DLD1 (cell line): ENCODE results near the gene CD74.

Experiments
- in situ Hi-C: cut with HindIII; loops from 2 replicates; pipeline ENCODE4 v1.10.0; 2017; ENCODE audit warnings: low sequenced_read_pairs

The CD74 gene

GRCh38 chr5:150412319-150413175 lies at the start of gene CD74:
TSS of gene CD74 (minus strand) at chr5:150412910. CDS start at chr5:150412749, 161 bp downstream.
- in situ Hi-C loops = no loop called here

- in situ Hi-C loops = no loop called here
Measured at GRCh38 chr5:150461231-150461630, 48.5 kb upstream of the CD74 start.

GRCh38 chr5:150460781-150461180 lies 48.1 kb upstream of the CD74 start:
- in situ Hi-C loops = no loop called here

GRCh38 chr5:150458802-150459557 lies 46.3 kb upstream of the CD74 start:
- in situ Hi-C loops = loop anchor here (10.0 kb wide), 1 partner anchor 46 kb away; the partner anchor contains the start of gene NDST1

GRCh38 chr5:150457562-150458240 lies 45.0 kb upstream of the CD74 start:
- in situ Hi-C loops = loop anchor here (10.0 kb wide), 1 partner anchor 47 kb away; the partner anchor contains the start of gene NDST1

- in situ Hi-C loops = loop anchor here (10.0 kb wide), 1 partner anchor 48 kb away; the partner anchor contains the start of gene NDST1
Measured at GRCh38 chr5:150457121-150457520, 44.4 kb upstream of the CD74 start.

GRCh38 chr5:150454492-150455229 lies 42.0 kb upstream of the CD74 start:
- in situ Hi-C loops = loop anchor here (10.0 kb wide), 1 partner anchor 50 kb away; the partner anchor contains the start of gene NDST1

- in situ Hi-C loops = loop anchor here (10.0 kb wide), 1 partner anchor 51 kb away; the partner anchor contains the start of gene NDST1
Measured at GRCh38 chr5:150454027-150454426, 41.3 kb upstream of the CD74 start.

- in situ Hi-C loops = loop anchor here (10.0 kb wide), 1 partner anchor 52 kb away; the partner anchor contains the start of gene NDST1
Measured at GRCh38 chr5:150452914-150453313, 40.2 kb upstream of the CD74 start.

- in situ Hi-C loops = loop anchor here (10.0 kb wide), 1 partner anchor 53 kb away; the partner anchor contains the start of gene NDST1
Measured at GRCh38 chr5:150451594-150451993, 38.9 kb upstream of the CD74 start.

GRCh38 chr5:150449517-150450339 lies 37.0 kb upstream of the CD74 start, which contains the start of gene RPS14:
TSS of gene RPS14 (minus strand) at chr5:150449739. CDS start at chr5:150447733, 2,006 bp downstream.
- in situ Hi-C loops = loop anchor here (10.0 kb wide), 1 partner anchor 55 kb away; the partner anchor contains the start of gene NDST1

- in situ Hi-C loops = no loop called here
Measured at GRCh38 chr5:150448952-150449516, 36.3 kb upstream of the CD74 start.

- in situ Hi-C loops = no loop called here
Measured at GRCh38 chr5:150448334-150448733, 35.6 kb upstream of the CD74 start.

- in situ Hi-C loops = no loop called here
Measured at GRCh38 chr5:150447188-150447587, 34.5 kb upstream of the CD74 start.

GRCh38 chr5:150446583-150446982 lies 33.9 kb upstream of the CD74 start:
- in situ Hi-C loops = no loop called here

- in situ Hi-C loops = no loop called here
Measured at GRCh38 chr5:150446088-150446487, 33.4 kb upstream of the CD74 start.

- in situ Hi-C loops = no loop called here
Measured at GRCh38 chr5:150444770-150445169, 32.1 kb upstream of the CD74 start.

GRCh38 chr5:150443242-150444075 lies 30.7 kb upstream of the CD74 start:
- in situ Hi-C loops = no loop called here
